Measurements from ENCODE around the gene KCNK7. TPM values are rescaled to one million over a fixed set of nuclear protein-coding genes. Genes with fewer than 3 reads are reported as not detected.
A peak's percentile ranks its signal among the peaks of the same experiment; 100 is the strongest.

The KCNK7 gene
- total and polyA plus RNA-seq, 2 experiments from 2014 or later = 0.60 TPM; not detected in 1

GRCh38 chr11:65612691-65613090 is 17.1 kb upstream of the KCNK7 start (continued):
- no peak for TF ChIP-seq ZNF462 (CRISPR knock-in tag; IDR thresholded peaks at IDR 0.05)
- no peak for TF ChIP-seq ETS1 (IDR thresholded peaks at IDR 0.05)

GRCh38 chr11:65611758-65612603 is 16.4 kb upstream of the KCNK7 start:
- peak overlapping the region; percentile 59; the same call in 1 of the 2 replicates for H3K4me3 ChIP-seq
- TF ChIP-seq ZNF331 (CRISPR knock-in tag; IDR thresholded peaks at IDR 0.05; ENCODE audit: low read depth) (no peak), ZNF462 (CRISPR knock-in tag; IDR thresholded peaks at IDR 0.05) (no peak), STAT1 (IDR thresholded peaks at IDR 0.05; ENCODE audit: unreplicated experiment) (no peak), EZH2phosphoT487 (IDR thresholded peaks at IDR 0.05; ENCODE audit: unreplicated experiment) (no peak)

More at GRCh38 chr11:65611758-65612603, 16.4 kb upstream of the KCNK7 start:
- Mint-ChIP-seq H3K27me3 (ENCODE audit: insufficient read depth, low read depth, poor library complexity) (peaks cover 25% of the 10 kb centered on the region), H3K4me1 (peaks cover 18% of the 10 kb centered on the region), H3K36me3 (ENCODE audit: low read depth) (peaks cover 13% of the 10 kb centered on the region; the same call in 2 of the 3 replicates), H3K4me3 (peak overlapping the region; percentile 65), H3K9me3 (no peaks in the 10 kb centered on the region; the same call in 2 of the 3 replicates), H3K27ac (no peak overlapping the region; the same call in 1 of the 2 replicates)
- Histone ChIP-seq H3F3A (replicated peaks; ENCODE audit: low read depth) (peaks cover 21% of the 10 kb centered on the region), H4K20me1 (replicated peaks; ENCODE audit: insufficient read depth) (peaks cover 8% of the 10 kb centered on the region), H3K36me3 (ENCODE audit: insufficient read depth) (no peaks in the 10 kb centered on the region), H3K27me3 (ENCODE audit: insufficient read depth) (no peaks in the 10 kb centered on the region), H3K79me2 (replicated peaks; ENCODE audit: insufficient read depth) (peaks cover 20% of the 10 kb centered on the region), H3K4me2 (peak overlapping the region; percentile 38; the same call in 1 of the 2 replicates), H3K4me1 (ENCODE audit: insufficient read depth) (peaks cover 20% of the 10 kb centered on the region; the same call in 1 of the 2 replicates), H3K27ac (ENCODE audit: low read depth) (no peak overlapping the region), H3K9me2 (ENCODE audit: insufficient read depth) (no peaks in the 10 kb centered on the region), H2AFZ (no peak overlapping the region)
- no peak for ATAC-seq
- no peak for DNase-seq (ENCODE audit: low spot score)

All from GM23338 (cell line).